Lower leg skin (tissue), 3 donors: ENCODE measurements around the gene WSCD2.

Source experiments
- POLR2A ChIP-seq, 2 donors: fragments of 450-650 bp; IDR thresholded peaks; one replicate each; pipeline ENCODE4 v1.6.1; 2016 to 2017; ENCODE audit warnings: antibody characterized with exemption in 2 of 2, mild to moderate bottlenecking in 1 of 2, moderate library complexity in 1 of 2
- TF ChIP-seq, protein P1 (sequence below), 3 donors: fragments of 450-650 bp; IDR thresholded peaks; one replicate each; pipeline ENCODE4 v1.5.1; 2016; ENCODE audit warnings: antibody characterized with exemption in 3 of 3, mild to moderate bottlenecking in 3 of 3, moderate library complexity in 2 of 3

DNA sequence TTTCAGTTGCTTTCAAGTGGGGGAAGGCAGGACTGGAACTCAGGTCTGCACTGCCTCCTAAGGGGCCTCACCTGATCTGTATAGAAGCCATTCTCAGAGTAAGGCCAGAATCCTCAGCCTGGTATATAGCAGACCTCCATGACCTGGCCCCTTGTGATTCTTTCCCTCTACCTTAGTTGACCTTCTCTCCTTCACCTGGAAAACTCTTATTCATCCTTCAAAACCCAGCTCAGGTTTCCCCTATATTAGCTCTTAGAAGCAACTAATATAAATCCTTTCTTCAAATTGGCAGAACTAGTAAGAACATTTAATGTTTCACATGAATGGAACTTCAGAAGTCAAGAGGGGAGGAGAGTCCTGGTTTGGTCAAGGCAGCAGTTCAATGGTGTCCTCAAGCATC, 26.0 kb upstream of the WSCD2 start:
- TF ChIP-seq, protein P1, sequence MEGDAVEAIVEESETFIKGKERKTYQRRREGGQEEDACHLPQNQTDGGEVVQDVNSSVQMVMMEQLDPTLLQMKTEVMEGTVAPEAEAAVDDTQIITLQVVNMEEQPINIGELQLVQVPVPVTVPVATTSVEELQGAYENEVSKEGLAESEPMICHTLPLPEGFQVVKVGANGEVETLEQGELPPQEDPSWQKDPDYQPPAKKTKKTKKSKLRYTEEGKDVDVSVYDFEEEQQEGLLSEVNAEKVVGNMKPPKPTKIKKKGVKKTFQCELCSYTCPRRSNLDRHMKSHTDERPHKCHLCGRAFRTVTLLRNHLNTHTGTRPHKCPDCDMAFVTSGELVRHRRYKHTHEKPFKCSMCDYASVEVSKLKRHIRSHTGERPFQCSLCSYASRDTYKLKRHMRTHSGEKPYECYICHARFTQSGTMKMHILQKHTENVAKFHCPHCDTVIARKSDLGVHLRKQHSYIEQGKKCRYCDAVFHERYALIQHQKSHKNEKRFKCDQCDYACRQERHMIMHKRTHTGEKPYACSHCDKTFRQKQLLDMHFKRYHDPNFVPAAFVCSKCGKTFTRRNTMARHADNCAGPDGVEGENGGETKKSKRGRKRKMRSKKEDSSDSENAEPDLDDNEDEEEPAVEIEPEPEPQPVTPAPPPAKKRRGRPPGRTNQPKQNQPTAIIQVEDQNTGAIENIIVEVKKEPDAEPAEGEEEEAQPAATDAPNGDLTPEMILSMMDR (IDR thresholded peaks at IDR 0.05): no peak
- TF ChIP-seq POLR2A (IDR thresholded peaks at IDR 0.05): no peak
